Measurements from ENCODE around the gene TBX22. TPM values are rescaled to one million over a fixed set of nuclear protein-coding genes. Genes with fewer than 3 reads are reported as not detected.

The TBX22 gene, protein sequence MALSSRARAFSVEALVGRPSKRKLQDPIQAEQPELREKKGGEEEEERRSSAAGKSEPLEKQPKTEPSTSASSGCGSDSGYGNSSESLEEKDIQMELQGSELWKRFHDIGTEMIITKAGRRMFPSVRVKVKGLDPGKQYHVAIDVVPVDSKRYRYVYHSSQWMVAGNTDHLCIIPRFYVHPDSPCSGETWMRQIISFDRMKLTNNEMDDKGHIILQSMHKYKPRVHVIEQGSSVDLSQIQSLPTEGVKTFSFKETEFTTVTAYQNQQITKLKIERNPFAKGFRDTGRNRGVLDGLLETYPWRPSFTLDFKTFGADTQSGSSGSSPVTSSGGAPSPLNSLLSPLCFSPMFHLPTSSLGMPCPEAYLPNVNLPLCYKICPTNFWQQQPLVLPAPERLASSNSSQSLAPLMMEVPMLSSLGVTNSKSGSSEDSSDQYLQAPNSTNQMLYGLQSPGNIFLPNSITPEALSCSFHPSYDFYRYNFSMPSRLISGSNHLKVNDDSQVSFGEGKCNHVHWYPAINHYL
- not detected in 2 replicates for total RNA-seq (2014; rRNA removed)
- Bru-seq, nascent RNA: not detected
- not detected for BruChase-seq, experiment 1, labeled RNA remaining after a 6-hour chase
- BruChase-seq, experiment 2, labeled RNA remaining after a 2-hour chase: not detected
- long read RNA-seq: 0 reads

DNA sequence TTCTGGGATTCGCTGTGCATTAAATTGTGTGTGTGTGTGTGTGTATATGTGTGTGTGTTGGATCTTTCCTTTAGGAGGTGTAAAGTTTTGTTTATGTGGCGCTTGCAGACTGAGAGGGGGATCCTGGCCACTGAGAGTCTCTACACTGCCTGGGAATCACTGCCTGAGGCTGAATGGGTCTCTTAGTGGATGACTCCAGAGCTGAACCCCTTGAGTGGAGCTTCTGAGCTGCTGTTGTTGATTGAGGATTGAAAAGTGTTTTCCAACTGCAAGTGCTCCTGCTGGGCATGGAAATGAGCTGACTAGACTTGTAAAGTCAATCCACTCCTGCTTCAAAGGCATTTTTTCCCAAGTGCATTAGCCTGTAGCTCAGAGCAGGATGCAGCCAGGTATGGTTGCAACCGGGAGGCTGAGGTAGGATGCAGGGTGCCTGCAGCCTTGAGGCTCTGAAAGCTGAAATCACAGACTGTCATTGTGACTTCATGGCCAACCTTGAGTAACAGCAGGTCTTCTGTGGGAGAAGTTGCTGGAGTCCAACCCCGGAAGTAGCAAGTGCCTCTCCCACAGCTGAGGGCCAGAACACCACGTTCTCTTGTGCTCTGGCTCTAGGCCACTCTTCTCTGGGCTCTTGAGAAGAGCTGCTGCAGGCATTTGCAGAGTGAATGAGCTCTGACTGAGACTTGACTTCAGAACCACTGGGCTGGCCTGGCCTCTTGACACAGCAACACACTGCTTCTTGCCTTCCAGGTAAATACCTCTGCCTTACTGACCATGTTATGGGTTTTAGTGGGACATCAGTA is at the start of gene TBX22:
TBX22 (plus strand) TSS at position 613 of the 800 bp plus-strand sequence. CDS start 7,517 bp downstream, outside the sequence.
- Histone ChIP-seq H3K9me2 (replicated peaks; ENCODE audit: low read length) (no peaks in the 10 kb centered on the region), H3K4me1 (ENCODE audit: insufficient read depth, low read length) (no peaks in the 10 kb centered on the region)
- CTCF ChIA-PET: no interaction called here

DNA sequence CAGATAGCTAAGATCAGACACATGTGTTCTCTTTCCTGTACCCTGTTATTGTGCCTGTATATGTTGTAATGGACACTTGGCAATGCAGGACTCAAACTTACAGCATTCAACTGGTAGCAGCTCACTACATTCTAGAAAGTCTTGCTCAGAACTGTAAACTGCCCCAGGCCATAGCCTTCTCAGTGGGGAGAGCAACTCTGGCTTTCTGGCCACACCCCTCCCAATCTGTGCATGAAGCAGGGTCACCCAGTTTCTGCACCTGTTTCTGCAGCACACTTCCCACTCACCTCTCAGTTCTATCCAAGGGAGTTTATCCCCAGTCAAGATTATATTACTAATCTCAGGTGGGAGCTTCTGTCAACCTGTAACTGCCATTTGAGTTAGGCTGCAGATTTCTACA is 38.9 kb upstream of the TBX22 start:
- Histone ChIP-seq H2AFZ (ENCODE audit: low read length) (no peak overlapping the region), H3K4me2 (ENCODE audit: low read length) (no peak overlapping the region), H3K4me1 (ENCODE audit: insufficient read depth, low read length) (no peaks in the 10 kb centered on the region), H3K9me2 (replicated peaks; ENCODE audit: low read length) (no peaks in the 10 kb centered on the region), H4K20me1 (ENCODE audit: low read length) (no peaks in the 10 kb centered on the region), H3K79me2 (ENCODE audit: low read length) (no peaks in the 10 kb centered on the region), H3K9ac (ENCODE audit: low read length) (no peak overlapping the region), H3K27ac (ENCODE audit: low read length) (no peak overlapping the region), H3K4me3 (ENCODE audit: low read length) (no peak overlapping the region), H3K27me3 (ENCODE audit: low read length) (no peaks in the 10 kb centered on the region), H3F3A (ENCODE audit: low read length, unreplicated experiment) (no peaks in the 10 kb centered on the region), H3K36me3 (ENCODE audit: low read depth, low read length) (no peaks in the 10 kb centered on the region), H3K9me3 (ENCODE audit: low read length) (no peaks in the 10 kb centered on the region)
- POLR2A ChIA-PET (ENCODE audit: unreplicated experiment): no interaction called here
- CTCF ChIA-PET: no interaction called here
- DNase-seq (no peak), ATAC-seq (no peak)
- BruUV-seq (replicated peaks): no TSS peak
- intact Hi-C loops (cut with micrococcal nuclease): no loop called here
- TF ChIP-seq EZH2phosphoT487 (IDR thresholded peaks at IDR 0.05; ENCODE audit: borderline replicate concordance, low read length) (no peak), EZH2 (IDR thresholded peaks at IDR 0.05; ENCODE audit: low read length, unreplicated experiment) (no peak)
- TF ChIP-seq, protein P1, sequence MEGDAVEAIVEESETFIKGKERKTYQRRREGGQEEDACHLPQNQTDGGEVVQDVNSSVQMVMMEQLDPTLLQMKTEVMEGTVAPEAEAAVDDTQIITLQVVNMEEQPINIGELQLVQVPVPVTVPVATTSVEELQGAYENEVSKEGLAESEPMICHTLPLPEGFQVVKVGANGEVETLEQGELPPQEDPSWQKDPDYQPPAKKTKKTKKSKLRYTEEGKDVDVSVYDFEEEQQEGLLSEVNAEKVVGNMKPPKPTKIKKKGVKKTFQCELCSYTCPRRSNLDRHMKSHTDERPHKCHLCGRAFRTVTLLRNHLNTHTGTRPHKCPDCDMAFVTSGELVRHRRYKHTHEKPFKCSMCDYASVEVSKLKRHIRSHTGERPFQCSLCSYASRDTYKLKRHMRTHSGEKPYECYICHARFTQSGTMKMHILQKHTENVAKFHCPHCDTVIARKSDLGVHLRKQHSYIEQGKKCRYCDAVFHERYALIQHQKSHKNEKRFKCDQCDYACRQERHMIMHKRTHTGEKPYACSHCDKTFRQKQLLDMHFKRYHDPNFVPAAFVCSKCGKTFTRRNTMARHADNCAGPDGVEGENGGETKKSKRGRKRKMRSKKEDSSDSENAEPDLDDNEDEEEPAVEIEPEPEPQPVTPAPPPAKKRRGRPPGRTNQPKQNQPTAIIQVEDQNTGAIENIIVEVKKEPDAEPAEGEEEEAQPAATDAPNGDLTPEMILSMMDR (conservative IDR thresholded peaks at IDR 0.05; ENCODE audit: low read depth, low read length): no peak

More for the DNA sequence above, at the start of gene TBX22:
- H2AFZ ChIP-seq (ENCODE audit: low read length): no peak within 1 kb of the TSS
- H3F3A ChIP-seq (ENCODE audit: low read length, unreplicated experiment): no peaks in the 10 kb centered on the region
- H3K9me3 ChIP-seq (ENCODE audit: low read length): no peaks in the 10 kb centered on the region
- intact Hi-C loops (cut with micrococcal nuclease): no loop called here
- ATAC-seq (no peak), DNase-seq (no peak)
- H3K4me3 ChIP-seq (ENCODE audit: low read length): no peak within 1 kb of the TSS
- H3K4me2 ChIP-seq (ENCODE audit: low read length): no peak within 1 kb of the TSS
- POLR2A ChIA-PET (ENCODE audit: unreplicated experiment): no interaction called here
- BruUV-seq (replicated peaks): no TSS peak
- no peak within 1 kb of the TSS for H3K27ac ChIP-seq (ENCODE audit: low read length)
- TF ChIP-seq EZH2 (IDR thresholded peaks at IDR 0.05; ENCODE audit: low read length, unreplicated experiment): no peak
- TF ChIP-seq EZH2phosphoT487 (IDR thresholded peaks at IDR 0.05; ENCODE audit: borderline replicate concordance, low read length): no peak
- TF ChIP-seq, protein P1 (conservative IDR thresholded peaks at IDR 0.05; ENCODE audit: low read depth, low read length): no peak
- H3K27me3 ChIP-seq (ENCODE audit: low read length): peaks cover 13% of the 10 kb centered on the region
- H3K9ac ChIP-seq (ENCODE audit: low read length): no peak within 1 kb of the TSS
- no peaks in the 10 kb centered on the region for H4K20me1 ChIP-seq (ENCODE audit: low read length)
- H3K36me3 ChIP-seq (ENCODE audit: low read depth, low read length): no peaks in the 10 kb centered on the region
- no peaks in the 10 kb centered on the region for H3K79me2 ChIP-seq (ENCODE audit: low read length)
